Fibroblast of lung (primary cell): ENCODE data around the gene SEC24D.

Experiments used
- CTCF ChIP-seq, 2 donors: IDR thresholded peaks in 1 of 2; conservative IDR thresholded peaks in 1 of 2; 1 replicate in 1 of 2; 2 replicates in 1 of 2; pipeline ENCODE4 v1.5.1; 2011 to 2012; ENCODE audit warnings: low read length in 2 of 2, control low read depth in 1 of 2, inconsistent platforms in 1 of 2, low read depth in 1 of 2, mild to moderate bottlenecking in 1 of 2
- EZH2 ChIP-seq: IDR thresholded peaks from 2 replicates; pipeline ENCODE4 v1.5.1; 2012; ENCODE audit warnings: low read length, control low read depth, mild to moderate bottlenecking; ENCODE audit errors: missing control alignments

- TF ChIP-seq CTCF (conservative IDR thresholded peaks at IDR 0.05 in 1 of 2, IDR thresholded peaks at IDR 0.05 in 1 of 2; ENCODE audit: low read depth in 1 of 2, low read length in 2 of 2) = no peak
- no peak for TF ChIP-seq EZH2
Measured at GRCh38 chr4:118850488-118851173, 14.7 kb upstream of the SEC24D start.
